Spleen (tissue), 7 donors: ENCODE measurements around the gene FTSJ1.

Source experiments
- POLR2AphosphoS5 ChIP-seq, 3 donors: sonication (generic); formaldehyde crosslinking; IDR thresholded peaks; one replicate each; pipeline ENCODE4 v1.5.1; 2017; ENCODE audit warnings: antibody characterized with exemption in 3 of 3
- TF ChIP-seq, protein P1 (sequence below), 11 experiments: fragments of 200-600 bp in 7 of 11; fragments of 450-650 bp in 4 of 11; sonication (generic) in 4 of 11; IDR thresholded peaks in 8 of 11; conservative IDR thresholded peaks in 3 of 11; 1 replicate in 7 of 11; 2 replicates in 4 of 11; pipeline versions ENCODE4 v1.4.0 to v1.8.0; 2016 to 2021; ENCODE audit warnings: antibody characterized with exemption in 11 of 11, inconsistent platforms in 4 of 11, mild to moderate bottlenecking in 1 of 11
- donor health status: DM: no; HTN: no; CAD: no; lungs with moderate emphysema.
- donor health status: DM: no; HTN: no; CAD: no.
- donor health status: DM: no; HTN: no; CAD: no.

DNA sequence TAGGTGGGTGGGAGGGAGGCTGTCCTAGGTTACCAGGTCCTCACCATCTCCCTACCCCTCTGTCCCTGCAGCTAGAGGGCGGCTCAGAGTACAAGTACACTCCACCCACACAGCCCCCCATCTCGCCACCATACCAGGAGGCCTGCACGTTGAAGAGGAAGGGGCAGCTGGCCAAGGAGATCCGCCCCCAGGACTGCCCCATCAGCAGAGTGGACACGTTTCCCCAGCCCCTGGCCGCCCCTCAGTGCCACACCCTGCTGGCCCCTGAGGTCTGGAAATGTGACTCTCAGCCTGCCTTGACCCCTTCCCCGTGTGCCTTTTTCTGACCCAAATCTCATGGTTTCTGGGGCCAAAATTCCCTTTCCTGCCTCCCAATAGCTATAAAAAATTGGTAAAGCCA, 6.5 kb downstream of the FTSJ1 start:
- TF ChIP-seq POLR2AphosphoS5 (IDR thresholded peaks at IDR 0.05), result no peak
- TF ChIP-seq, protein P1, sequence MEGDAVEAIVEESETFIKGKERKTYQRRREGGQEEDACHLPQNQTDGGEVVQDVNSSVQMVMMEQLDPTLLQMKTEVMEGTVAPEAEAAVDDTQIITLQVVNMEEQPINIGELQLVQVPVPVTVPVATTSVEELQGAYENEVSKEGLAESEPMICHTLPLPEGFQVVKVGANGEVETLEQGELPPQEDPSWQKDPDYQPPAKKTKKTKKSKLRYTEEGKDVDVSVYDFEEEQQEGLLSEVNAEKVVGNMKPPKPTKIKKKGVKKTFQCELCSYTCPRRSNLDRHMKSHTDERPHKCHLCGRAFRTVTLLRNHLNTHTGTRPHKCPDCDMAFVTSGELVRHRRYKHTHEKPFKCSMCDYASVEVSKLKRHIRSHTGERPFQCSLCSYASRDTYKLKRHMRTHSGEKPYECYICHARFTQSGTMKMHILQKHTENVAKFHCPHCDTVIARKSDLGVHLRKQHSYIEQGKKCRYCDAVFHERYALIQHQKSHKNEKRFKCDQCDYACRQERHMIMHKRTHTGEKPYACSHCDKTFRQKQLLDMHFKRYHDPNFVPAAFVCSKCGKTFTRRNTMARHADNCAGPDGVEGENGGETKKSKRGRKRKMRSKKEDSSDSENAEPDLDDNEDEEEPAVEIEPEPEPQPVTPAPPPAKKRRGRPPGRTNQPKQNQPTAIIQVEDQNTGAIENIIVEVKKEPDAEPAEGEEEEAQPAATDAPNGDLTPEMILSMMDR (IDR thresholded peaks at IDR 0.05 in 8 of 11, conservative IDR thresholded peaks at IDR 0.05 in 3 of 11), result no peak
